Activated T-cell treated with anti-CD3 and anti-CD28 coated beads for 24 hours (primary cell): ENCODE data around the gene SYT9.
A peak's percentile ranks its signal among the peaks of the same experiment; 100 is the strongest.

Source experiments
- DNase-seq: peaks from one replicate; pipeline ENCODE4 v3.0.0-alpha.2; 2020; ENCODE audit warnings: low read depth

Gene SYT9, protein sequence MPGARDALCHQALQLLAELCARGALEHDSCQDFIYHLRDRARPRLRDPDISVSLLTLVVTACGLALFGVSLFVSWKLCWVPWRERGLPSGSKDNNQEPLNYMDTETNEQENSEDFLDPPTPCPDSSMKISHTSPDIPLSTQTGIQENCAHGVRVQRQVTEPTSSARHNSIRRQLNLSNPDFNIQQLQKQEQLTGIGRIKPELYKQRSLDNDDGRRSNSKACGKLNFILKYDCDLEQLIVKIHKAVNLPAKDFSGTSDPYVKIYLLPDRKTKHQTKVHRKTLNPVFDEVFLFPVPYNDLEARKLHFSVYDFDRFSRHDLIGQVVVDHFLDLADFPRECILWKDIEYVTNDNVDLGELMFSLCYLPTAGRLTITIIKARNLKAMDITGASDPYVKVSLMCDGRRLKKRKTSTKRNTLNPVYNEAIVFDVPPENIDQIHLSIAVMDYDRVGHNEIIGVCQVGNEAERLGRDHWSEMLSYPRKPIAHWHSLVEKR

DNA sequence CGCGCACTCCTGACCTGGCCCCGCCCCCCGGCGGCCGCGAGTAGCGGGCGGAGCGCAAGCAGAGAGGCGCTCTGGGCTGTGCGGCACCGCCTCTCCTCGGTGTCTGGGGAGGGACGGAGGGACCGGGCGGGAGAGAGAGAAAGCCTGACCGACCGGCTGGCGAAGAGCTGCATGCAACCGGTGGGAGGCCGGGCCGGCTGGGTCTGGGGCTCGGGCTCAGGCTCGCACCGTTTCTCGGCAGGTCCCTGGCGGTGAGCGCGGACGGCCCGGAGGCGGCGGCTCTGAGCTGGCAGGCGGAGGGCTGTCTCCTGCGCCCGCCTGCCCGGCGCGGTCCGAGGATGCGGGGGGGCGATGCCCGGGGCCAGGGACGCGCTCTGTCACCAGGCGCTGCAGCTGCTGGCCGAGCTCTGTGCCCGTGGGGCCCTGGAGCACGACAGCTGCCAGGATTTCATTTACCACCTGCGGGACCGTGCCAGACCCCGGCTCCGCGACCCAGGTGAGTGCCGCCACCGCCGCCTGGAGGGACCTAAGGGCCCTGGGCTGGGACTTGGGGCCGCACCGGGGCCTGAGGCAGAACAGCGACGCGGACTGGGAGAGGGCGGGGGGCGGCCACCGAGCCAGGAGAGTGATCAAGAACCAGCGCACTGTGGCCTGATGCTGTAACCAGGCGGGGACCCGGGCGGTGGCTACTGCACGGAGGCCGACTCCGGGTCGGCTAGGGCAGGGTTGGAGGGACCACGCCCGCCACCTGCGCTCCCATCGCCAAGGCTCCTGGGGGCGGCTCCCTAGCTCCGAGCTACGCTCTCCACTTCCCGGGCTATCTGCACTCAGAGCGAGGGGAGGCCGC is at the start of gene SYT9:
TSS of gene SYT9 (plus strand) at position 69 of the 847 bp plus-strand sequence. CDS start at position 352, 283 bp downstream.
- DNase-seq, result peak; percentile 4

- no peak for DNase-seq
Measured at GRCh38 chr11:7202412-7202811, 49.3 kb upstream of the SYT9 start.

- DNase-seq, result no peak
Measured at GRCh38 chr11:7204778-7205177, 46.9 kb upstream of the SYT9 start.

DNA sequence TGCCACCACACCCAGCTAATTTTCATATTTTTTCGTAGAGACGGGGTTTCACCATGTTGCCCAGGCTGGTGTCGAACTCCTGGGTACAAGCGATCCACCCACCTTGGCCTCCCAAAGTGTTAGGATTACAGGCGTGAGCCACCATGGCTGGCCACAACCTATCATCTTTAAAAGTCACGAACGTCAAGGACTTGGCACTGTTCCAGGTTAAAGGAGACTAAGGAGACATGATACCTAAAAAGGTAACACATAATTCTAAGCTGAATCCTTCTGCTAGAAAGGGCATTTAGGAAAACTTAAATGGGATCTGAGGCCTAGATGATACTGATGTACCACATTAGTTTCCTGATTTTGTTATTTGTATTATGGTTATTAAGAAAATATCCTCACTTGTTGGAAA is 43.3 kb upstream of the SYT9 start:
- DNase-seq, result no peak

GRCh38 chr11:7219491-7219890 is 32.2 kb upstream of the SYT9 start:
- no peak for DNase-seq

DNA sequence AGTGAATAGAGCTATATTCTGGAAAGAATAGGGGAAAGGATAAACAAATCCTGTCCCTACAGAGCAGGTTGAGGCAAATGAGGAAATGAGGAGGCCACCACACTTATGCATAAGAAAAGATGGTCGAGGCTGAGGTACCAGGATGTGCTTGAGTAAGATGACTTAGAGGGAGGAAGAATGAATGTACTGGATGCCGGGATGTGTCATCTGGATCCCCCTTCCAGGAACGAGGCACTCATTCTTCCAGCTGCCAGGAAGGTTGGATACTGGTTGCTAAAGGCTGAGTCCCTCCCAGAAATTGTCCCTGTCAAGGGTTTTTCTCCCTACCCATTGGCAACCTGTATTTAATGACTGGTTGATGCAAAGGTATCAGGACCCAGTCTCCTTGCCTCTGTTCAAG is 31.1 kb upstream of the SYT9 start:
- DNase-seq, result no peak

GRCh38 chr11:7222619-7223018 is 29.1 kb upstream of the SYT9 start:
- no peak for DNase-seq

DNA sequence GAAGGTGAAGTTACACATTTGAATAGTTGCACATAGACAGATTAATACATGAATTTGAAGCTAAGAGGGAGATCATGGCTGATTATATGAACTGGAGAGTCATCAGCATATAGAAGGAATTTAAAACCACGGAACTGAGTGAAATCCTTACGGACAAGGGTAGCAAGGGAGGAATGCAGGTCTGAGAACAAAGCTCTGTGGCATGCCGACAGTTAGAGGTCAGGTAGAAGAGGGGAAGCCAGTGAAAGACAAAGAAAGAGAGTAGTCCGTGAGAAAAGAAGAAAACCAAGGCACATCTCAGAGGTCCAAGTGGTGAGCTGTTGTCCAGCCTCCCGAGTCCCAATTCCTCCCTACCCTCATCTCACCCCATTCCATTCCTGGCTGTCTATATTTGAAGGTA is 11.8 kb upstream of the SYT9 start:
- DNase-seq, result no peak

DNA sequence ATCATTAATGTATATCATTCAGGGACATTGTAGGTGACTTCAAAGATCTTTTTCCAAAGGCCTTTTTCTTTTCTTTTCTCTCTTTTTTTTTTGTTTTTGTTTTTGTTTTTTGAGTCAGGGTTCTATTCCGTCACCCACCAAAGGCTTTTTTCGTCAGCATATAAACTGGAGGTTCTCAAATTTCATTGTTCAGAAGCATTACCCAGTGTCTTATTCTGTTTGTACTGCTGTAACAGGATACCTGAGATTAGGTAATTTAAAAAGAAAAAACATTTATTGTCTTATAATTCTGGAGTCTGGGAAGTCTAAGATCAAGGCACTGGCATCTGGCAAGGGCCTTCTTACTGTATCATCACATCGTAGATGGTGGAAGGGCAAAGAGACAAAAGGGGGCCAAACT is 6.4 kb upstream of the SYT9 start:
- no peak for DNase-seq

- no peak for DNase-seq
Measured at GRCh38 chr11:7246179-7246578, 5.5 kb upstream of the SYT9 start.

- DNase-seq, result no peak
Measured at GRCh38 chr11:7250166-7250565, 1.5 kb upstream of the SYT9 start.

GRCh38 chr11:7251487-7251835 is 243 bp upstream of the SYT9 start:
- DNase-seq, result no peak

GRCh38 chr11:7252683-7253213 is 1.0 kb downstream of the SYT9 start:
- DNase-seq, result no peak

DNA sequence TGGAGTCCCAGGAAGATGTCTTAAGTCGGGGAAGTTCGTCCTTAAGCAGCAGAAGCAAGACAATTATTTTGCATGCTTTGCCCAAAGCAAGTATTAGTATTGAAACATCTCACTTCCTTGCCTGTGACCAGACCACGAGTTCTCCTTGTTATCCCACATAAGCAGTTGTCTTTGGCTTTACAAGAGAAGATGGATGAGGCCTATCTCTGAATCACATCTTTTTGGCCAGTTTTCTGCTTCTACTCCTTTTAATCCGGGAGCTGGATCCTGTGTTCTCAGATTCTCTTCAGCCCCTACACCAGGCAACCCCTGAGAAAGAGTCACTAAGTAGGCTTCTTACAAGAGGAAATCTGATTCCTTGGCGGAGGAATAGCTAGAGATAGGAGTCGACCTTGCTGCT is 2.1 kb downstream of the SYT9 start:
- DNase-seq, result no peak

DNA sequence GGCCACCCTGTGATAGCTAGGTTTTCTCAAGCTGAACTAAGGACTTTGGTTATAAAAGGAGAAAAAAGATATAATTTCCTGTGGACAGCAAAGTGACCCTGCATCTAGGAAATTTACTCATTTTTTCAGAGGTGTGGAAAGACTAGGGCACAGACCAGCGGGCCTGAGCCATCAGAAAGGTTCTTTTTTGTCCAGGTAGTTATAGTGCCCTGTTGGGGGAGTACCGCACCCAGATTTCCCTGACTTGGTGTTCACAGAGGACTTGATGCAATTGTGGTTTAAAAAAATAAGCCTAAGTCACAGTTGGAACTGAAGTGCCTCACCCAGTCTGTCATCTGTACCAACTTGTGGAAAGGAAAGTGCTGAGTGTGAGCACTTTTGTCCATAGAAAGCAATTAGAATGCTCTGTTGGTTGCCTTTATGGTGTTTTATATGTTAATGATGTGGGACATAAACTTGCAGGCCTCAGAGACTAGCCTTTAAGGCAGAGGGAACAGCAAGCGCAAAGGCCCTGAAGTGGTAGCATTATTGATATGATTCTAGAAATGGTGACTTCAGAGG is 3.1 kb downstream of the SYT9 start:
- no peak for DNase-seq

DNA sequence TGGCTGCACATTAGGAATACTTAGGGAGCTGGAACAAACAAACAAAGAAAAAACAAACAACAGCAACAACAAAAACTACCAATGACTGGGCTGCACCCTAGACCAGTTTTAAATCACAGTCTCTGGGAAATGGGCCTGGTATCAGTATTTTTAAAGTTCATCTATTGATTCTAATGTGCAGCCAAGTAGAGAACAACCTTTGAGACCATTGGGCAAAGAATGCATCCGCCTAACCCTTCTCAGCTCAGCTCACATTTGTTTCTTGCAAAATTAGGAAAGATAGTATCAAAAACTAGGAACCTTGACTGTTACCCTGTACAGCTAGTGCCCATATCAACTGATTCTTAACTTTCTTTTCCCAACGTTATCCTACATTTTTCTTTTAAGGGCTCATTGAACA is 5.2 kb downstream of the SYT9 start:
- DNase-seq, result no peak

DNA sequence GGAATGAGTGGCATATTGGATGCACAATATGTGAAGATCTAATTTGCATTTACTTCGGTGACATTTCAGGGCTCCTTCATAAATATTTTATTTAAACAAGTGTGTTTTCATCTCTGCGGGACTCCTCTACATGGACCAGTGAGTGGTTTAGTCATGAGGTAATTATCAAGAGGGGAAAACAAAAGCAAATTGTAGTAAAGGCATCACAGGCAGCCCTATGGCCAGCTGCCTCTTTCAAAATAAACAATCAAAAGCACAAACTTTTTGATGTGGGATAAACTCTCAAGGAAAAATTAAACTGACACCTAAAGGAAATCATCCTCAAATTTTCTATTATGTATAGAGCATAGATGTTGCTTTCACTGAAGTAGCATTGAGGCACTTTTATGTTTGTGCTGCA is 6.0 kb downstream of the SYT9 start:
- DNase-seq, result no peak

DNA sequence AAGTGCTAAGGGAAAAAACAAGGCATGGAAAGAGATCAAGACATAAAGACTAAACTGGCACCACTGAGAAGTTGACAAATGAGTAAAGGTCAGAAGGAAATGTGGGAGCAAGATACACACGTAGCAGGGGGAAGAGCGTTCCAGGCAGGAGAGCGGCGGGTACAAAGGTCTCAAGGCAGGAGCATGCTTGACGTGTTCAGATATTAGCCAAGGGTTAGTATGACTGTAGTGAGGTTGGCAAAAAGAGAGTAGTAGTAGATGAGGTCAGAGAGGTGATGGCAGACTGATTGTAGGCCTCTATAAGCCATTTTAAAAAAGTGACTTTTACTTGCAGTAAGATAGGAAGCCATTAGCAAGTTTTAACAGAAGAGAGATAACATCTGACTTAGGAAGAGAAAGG is 9.9 kb downstream of the SYT9 start:
- DNase-seq, result no peak

GRCh38 chr11:7262672-7263071 is 11.0 kb downstream of the SYT9 start:
- no peak for DNase-seq

GRCh38 chr11:7263842-7264241 is 12.1 kb downstream of the SYT9 start:
- no peak for DNase-seq

DNA sequence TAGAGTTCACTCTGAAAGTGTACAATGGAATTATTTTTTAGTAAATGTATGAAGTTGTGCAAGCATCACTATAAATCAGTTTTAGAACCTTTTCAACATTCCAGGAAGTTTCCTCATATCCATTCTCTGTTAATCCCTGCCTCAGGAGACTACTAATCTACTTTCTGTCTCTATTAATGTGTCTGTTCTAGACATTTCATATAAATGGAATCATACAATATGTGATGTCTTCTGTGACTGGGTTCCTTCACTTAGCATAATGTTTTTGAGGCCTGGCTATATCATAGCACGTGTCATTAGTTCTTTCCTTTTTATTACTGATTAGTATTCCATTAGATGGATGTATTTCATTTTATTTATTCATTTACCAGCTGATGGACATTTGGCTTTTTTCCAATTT is 17.1 kb downstream of the SYT9 start:
- no peak for DNase-seq

GRCh38 chr11:7270233-7270865 is 18.6 kb downstream of the SYT9 start:
- DNase-seq, result no peak
